ENCODE measurements around the gene ARFRP1.

DNA sequence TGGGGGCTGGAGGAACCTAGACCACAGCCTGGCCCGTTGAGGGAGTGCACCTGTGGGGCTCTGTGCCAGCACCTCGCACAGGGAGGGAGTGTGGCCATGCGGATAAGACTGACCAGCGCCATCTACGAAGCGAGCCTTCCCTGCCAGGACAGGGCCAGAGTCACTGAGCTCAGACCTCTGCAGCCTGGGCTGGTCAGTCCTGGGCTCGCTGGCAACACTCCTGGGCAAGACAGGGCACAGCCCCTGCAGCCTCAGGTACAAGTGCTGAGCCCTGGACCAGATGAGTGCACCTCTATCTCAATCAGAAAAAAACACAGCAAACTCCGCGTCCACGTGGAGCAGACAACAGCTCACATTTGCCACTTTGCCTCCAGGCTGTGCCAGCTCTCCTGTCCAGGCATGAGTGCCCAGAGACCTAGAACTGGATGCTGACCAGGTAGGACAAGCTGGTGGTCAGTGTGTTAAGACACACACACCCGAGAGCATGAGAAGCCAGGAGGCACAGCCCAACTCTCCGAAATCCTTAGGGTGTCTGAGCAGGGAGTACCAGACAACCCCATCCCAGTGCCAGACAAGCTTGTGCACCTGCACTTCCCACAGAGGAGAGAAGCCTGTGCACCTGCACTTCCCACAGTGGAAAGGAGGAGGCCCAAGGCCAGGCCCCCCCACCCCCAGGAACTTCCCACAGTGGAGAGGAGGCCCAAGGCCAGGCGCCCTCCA is 4.9 kb downstream of the ARFRP1 start:
- no peak for TF ChIP-seq TAF1 (IDR thresholded peaks at IDR 0.05; ENCODE audit: borderline replicate concordance, insufficient read depth, low read length)
- TF ChIP-seq POLR2AphosphoS5 (IDR thresholded peaks at IDR 0.05; ENCODE audit: low read depth, low read length) = no peak
- TF ChIP-seq, protein P1, sequence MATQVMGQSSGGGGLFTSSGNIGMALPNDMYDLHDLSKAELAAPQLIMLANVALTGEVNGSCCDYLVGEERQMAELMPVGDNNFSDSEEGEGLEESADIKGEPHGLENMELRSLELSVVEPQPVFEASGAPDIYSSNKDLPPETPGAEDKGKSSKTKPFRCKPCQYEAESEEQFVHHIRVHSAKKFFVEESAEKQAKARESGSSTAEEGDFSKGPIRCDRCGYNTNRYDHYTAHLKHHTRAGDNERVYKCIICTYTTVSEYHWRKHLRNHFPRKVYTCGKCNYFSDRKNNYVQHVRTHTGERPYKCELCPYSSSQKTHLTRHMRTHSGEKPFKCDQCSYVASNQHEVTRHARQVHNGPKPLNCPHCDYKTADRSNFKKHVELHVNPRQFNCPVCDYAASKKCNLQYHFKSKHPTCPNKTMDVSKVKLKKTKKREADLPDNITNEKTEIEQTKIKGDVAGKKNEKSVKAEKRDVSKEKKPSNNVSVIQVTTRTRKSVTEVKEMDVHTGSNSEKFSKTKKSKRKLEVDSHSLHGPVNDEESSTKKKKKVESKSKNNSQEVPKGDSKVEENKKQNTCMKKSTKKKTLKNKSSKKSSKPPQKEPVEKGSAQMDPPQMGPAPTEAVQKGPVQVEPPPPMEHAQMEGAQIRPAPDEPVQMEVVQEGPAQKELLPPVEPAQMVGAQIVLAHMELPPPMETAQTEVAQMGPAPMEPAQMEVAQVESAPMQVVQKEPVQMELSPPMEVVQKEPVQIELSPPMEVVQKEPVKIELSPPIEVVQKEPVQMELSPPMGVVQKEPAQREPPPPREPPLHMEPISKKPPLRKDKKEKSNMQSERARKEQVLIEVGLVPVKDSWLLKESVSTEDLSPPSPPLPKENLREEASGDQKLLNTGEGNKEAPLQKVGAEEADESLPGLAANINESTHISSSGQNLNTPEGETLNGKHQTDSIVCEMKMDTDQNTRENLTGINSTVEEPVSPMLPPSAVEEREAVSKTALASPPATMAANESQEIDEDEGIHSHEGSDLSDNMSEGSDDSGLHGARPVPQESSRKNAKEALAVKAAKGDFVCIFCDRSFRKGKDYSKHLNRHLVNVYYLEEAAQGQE (IDR thresholded peaks at IDR 0.05; ENCODE audit: insufficient read depth in 1 of 2, low read depth in 2 of 2, low read length in 2 of 2) = no peak
